SK-N-MC (cell line): ENCODE measurements around the gene SLC35F3.

ENCODE experiments used
- DNase-seq: peaks from one replicate; pipeline ENCODE4 v3.0.0-alpha.2; 2011; ENCODE audit warnings: low read depth, low spot score
- H3K27ac ChIP-seq: fragments of 200-600 bp; sonication (generic); 2 replicates; pipeline ENCODE4 v1.5.1; 2016; ENCODE audit warnings: mixed run types
- H3K36me3 ChIP-seq: fragments of 200-600 bp; sonication (generic); 2 replicates; pipeline ENCODE4 v1.6.1; 2017; ENCODE audit warnings: antibody characterized with exemption, low read length, mixed read lengths; ENCODE audit not compliant: insufficient read depth
- H3K4me3 ChIP-seq: fragments of 200-600 bp; sonication (generic); 2 replicates; pipeline ENCODE4 v1.5.1; 2016
- H3K9ac ChIP-seq: fragments of 200-600 bp; sonication (generic); 2 replicates; pipeline ENCODE4 v1.8.0; 2017; ENCODE audit warnings: mixed run types, mixed read lengths; ENCODE audit not compliant: insufficient read length
- H3K9me3 ChIP-seq: fragments of 200-600 bp; sonication (generic); 2 replicates; pipeline ENCODE4 v1.6.1; 2017; ENCODE audit warnings: low read depth, mild to moderate bottlenecking, antibody characterized with exemption, low read length, moderate library complexity, mixed read lengths
- EZH2 ChIP-seq: fragments of 200-600 bp; sonication (generic); IDR thresholded peaks from one replicate; pipeline ENCODE4 v1.6.1; 2017; ENCODE audit warnings: antibody characterized with exemption
- FOXP2 ChIP-seq: optimal IDR thresholded peaks from 2 replicates; pipeline ENCODE3; 2011; ENCODE audit warnings: mild to moderate bottlenecking, moderate library complexity; ENCODE audit not compliant: insufficient read depth; ENCODE audit errors: extremely low read length, control extremely low read depth
- POLR2AphosphoS5 ChIP-seq: IDR thresholded peaks from 2 replicates; pipeline ENCODE4 v1.6.1; 2012; ENCODE audit warnings: mild to moderate bottlenecking, low read depth, low read length, borderline replicate concordance

SLC35F3 gene

DNA sequence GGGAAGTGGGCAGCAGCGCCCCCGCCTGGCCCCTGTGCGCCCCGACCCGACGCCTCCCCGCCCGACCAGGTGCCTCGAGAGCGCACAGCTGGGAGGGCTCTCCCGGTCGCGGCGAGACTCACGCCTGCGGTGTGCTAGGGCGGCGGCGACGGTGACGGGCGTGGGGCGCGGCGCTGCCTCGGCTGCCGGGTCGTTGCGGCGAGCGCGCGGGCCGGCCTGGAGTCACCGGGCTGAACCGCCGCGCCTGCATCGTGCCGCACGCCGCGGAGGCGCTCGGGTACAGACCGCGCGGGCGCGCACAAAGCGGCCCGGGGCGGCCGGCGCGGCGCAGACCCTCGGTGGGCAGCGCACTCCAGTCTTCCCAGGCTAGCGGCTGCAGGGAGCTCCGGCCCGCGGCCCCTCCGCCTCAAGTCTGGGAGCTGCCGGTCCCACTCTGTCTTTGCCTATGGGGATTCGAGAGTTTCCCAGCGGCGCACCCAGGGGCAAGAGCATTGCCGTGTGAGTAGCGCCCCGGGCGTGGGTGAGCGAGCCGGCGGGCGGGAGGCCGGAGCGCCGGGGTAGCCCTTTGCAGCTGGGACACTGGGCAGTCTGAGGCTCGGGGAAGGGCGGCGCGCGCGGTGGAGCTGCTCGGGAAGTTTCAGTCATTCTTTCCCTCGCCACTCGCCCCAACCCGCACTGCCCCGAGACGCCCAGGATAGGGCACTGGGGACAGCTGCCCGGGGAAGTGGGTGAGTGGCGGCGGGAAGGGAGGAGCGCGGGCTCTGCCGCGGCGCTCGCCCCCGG lies at the start of gene SLC35F3:
TSS of gene SLC35F3 (plus strand) at position 44 of the 783 bp plus-strand sequence.
- Histone ChIP-seq H3K4me3 (no peak within 1 kb of the TSS), H3K9ac (no peak within 1 kb of the TSS), H3K9me3 (no peaks in the 10 kb centered on the region), H3K36me3 (no peaks in the 10 kb centered on the region), H3K27ac (no peak within 1 kb of the TSS)
- DNase-seq = no peak
- TF ChIP-seq POLR2AphosphoS5 (no peak), FOXP2 (no peak), EZH2 (no peak)

GRCh38 chr1:233859446-233859845 lies 45.0 kb upstream of the SLC35F3 start:
- Histone ChIP-seq H3K27ac (no peak overlapping the region), H3K36me3 (no peaks in the 10 kb centered on the region), H3K9ac (no peak overlapping the region), H3K4me3 (no peak overlapping the region), H3K9me3 (no peaks in the 10 kb centered on the region)
- DNase-seq = no peak
- TF ChIP-seq POLR2AphosphoS5 = no peak
- TF ChIP-seq EZH2 = no peak
- TF ChIP-seq FOXP2 = no peak

DNA sequence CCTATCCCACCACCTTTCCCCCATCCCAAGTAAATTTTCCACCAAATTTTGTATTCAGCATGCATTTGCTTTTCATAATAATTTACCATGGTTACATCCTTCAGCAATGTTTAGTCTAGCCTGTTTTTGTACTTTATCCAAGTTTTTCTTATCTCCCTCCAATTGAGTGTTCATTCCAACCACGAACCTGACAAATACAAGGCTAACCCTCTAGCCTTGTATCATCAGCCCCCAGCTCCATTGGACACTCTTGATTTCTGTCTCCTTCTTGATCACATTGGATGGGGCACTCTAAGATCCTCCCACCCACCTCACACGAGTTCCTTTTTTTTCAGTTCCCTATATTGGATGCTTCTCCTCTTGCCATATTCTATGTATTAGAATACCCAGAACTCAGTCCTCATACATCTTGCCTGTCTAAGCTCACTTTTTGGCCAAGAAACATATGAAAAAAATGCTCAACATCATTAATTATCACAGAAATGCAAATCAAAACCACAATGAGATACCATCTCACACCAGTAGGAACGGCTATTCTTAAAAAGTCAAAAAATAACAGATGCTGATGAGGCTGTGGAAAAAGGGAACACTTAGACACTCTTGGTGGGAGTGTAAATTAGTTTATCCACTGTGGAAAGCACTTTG lies 40.5 kb upstream of the SLC35F3 start:
- Histone ChIP-seq H3K4me3 (no peak overlapping the region), H3K9ac (no peak overlapping the region), H3K27ac (no peak overlapping the region), H3K9me3 (no peaks in the 10 kb centered on the region), H3K36me3 (no peaks in the 10 kb centered on the region)
- TF ChIP-seq POLR2AphosphoS5 (no peak), FOXP2 (no peak), EZH2 (no peak)
- DNase-seq = no peak

DNA sequence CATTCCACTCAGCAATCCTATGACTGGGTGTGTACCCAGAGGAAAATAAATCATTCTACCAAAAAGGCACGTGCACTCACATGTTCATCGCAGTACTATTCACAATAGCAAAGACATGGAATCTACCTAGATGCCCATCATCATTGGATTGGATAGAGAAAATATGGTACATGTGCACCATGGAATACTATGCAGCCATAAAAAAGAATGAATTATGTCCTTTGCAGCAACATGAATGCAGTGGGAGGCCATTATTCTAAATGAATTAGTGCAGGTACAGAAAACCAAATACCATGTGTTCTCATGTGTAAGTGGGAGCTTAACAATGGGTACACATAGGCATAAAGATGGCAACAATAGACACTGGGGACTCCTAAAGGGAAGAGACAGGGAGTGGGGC lies 39.9 kb upstream of the SLC35F3 start:
- H3K4me3 ChIP-seq = no peak overlapping the region
- no peaks in the 10 kb centered on the region for H3K36me3 ChIP-seq
- H3K9ac ChIP-seq = no peak overlapping the region
- no peaks in the 10 kb centered on the region for H3K9me3 ChIP-seq
- TF ChIP-seq EZH2 = no peak
- TF ChIP-seq POLR2AphosphoS5 = no peak
- TF ChIP-seq FOXP2 = no peak
- DNase-seq = no peak
- H3K27ac ChIP-seq = no peak overlapping the region

DNA sequence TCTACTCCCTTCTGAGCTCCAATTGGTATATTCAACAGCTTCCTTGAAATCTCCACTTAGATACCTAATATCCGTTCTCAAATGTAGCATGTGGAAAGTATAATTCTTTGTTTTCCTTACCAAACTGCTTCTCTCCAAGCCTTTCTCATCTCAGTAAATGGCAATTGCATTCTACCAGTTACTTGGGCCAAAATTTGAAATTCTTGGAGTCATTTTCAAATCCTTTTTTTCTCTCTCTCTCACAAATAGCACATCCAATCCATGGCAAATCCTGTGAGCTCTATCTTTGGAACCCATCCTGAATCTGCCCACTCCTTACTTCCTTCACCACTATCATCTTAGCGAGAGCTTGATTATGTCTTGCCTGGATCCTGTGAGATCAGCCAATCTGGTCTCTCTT lies 39.3 kb upstream of the SLC35F3 start:
- H3K9me3 ChIP-seq = no peaks in the 10 kb centered on the region
- no peak overlapping the region for H3K9ac ChIP-seq
- H3K4me3 ChIP-seq = no peak overlapping the region
- no peak overlapping the region for H3K27ac ChIP-seq
- no peak for DNase-seq
- TF ChIP-seq POLR2AphosphoS5 (no peak), EZH2 (no peak), FOXP2 (no peak)
- no peaks in the 10 kb centered on the region for H3K36me3 ChIP-seq

- H3K9ac ChIP-seq = no peak overlapping the region
- DNase-seq = no peak
These were observed 38.6 kb upstream of the SLC35F3 start for GRCh38 chr1:233865902-233866301.

DNA sequence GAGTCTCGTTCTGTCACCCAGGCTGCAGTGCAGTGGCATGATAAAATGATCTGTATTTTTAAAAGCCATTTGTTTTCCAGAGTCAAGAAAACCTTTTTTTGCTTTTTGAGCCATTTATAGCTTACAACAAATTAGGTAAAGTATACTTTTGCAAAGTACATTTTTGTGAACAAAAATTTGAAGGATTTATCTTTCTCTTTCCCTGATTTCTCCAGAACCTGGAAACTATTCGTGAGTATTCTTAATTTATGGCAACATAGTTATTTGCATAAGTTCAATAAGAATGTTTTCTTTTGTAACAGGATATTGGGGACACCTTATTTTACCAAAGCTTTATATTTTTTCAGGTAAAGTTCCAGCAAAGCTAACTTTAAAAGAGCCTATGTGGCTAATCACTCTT lies 37.4 kb upstream of the SLC35F3 start:
- Histone ChIP-seq H3K9me3 (no peaks in the 10 kb centered on the region), H3K9ac (no peak overlapping the region), H3K36me3 (no peaks in the 10 kb centered on the region), H3K4me3 (no peak overlapping the region), H3K27ac (no peak overlapping the region)
- DNase-seq = no peak
- TF ChIP-seq POLR2AphosphoS5 = no peak
- TF ChIP-seq FOXP2 = no peak
- no peak for TF ChIP-seq EZH2

More at GRCh38 chr1:233865902-233866301, 38.6 kb upstream of the SLC35F3 start:
- Histone ChIP-seq H3K4me3 (no peak overlapping the region), H3K9me3 (no peaks in the 10 kb centered on the region), H3K27ac (no peak overlapping the region), H3K36me3 (no peaks in the 10 kb centered on the region)
- TF ChIP-seq EZH2 (no peak), FOXP2 (no peak), POLR2AphosphoS5 (no peak)

DNA sequence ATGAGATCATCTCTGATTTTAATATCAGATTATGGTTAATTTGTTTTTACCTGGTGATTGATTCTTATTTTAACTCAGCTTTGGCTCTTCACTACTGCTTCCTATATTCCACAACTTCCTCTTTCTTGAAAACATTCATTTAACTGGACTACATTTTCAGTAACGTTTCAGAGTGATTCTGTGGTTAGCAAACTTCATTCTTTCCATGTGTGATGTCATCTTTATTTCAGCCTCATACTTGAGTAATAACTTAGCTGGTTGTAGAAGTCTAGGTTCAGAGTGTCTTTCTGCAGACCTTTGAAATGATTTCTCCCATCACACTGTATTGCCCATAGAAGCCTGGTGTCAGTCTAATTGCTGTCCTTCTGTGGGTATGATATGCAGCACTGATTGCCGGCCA lies 36.0 kb upstream of the SLC35F3 start:
- H3K27ac ChIP-seq = no peak overlapping the region
- no peaks in the 10 kb centered on the region for H3K9me3 ChIP-seq
- H3K36me3 ChIP-seq = no peaks in the 10 kb centered on the region
- no peak overlapping the region for H3K9ac ChIP-seq
- no peak for DNase-seq
- TF ChIP-seq FOXP2 (no peak), POLR2AphosphoS5 (no peak), EZH2 (no peak)
- no peak overlapping the region for H3K4me3 ChIP-seq
